GM15510 (cell line): Measurements from ENCODE around the gene PPP4R3B.

ENCODE experiments used
- POLR2A ChIP-seq: IDR thresholded peaks from 3 replicates; pipeline ENCODE4 v1.6.1; 2011; ENCODE audit warnings: borderline replicate concordance; ENCODE audit not compliant: insufficient read length; ENCODE audit errors: extremely low read depth

The PPP4R3B gene

DNA sequence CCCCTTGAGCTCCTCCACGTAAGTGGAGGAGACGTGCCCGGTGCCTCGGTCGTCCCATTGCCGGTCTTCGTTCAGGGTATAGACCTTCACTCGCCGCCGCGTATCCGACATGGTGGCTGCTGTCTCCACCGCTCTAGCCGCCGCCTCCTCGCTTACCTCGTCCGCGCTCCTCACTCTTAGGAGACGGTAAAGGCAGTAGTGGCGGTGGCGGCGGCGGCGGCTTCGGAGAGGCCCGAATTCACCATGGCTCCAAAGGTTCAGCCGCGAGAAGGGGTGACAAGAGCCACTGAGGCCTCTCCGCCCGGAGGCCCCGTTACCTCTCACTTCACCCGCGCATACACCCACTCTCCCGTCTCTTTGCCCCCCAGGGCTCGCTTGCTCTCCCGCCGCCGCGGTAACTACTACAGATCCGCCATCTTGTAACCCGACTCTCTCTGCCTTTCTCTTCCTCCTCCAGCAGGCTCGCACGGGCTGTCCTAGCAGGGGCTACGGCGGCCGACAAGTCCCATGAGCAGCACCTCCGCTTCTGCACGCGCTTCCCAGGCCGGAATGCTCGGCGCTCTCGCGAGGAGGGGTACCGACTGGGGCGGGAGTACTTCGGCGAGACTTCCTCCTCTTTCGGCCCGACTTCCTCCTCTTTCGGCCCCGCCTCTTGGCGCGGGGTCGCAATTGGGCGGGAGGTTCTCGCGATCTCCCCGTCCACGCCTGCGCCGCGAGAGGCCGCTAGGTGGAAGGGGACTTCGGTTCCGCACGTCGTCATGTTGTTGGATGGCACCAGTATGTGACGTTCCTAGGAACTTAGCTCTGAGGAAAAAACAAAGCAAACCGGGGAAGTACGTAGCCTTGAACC is at the start of gene PPP4R3B:
TSS of gene PPP4R3B (minus strand) at position 448 of the 850 bp plus-strand sequence. CDS start at position 111, 337 bp downstream.
- TF ChIP-seq POLR2A, result peak; percentile 76

DNA sequence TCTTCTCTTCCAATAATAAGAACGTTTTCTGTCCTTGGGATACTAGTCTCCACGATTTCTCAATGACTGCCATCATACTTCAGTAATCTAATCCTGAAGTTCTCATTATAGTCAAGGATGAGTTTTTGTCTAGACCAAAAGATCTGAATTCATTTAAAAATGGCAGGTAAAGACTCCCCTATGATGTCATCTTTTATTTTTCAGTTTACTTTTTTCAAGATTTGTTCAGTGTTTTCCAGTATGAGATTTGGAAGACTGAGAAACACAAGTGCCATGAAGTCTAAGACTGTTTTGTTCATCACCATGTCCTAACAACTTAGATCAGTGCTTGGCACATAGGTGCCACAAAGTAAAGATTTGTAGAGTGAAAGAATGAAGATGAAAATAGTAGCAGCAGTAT is 35.8 kb upstream of the PPP4R3B start:
- no peak for TF ChIP-seq POLR2A

DNA sequence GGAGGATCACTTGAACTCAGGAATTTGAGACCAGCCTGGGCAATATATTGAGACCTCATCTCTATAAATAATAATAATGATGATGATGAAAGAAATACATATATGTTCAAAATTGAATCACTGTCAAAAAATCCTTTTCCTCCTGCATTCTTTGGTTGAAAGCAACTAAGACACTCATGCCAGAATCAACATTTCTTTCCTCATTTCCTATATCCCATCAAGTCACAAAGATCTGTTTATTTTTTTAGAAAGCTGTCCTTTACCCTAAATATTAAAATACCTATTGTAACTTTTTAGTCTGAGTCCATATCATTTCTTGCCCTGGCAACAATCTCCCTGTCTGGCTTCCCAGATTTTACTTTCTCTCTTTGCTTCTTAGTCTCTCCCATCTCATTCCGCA is 31.8 kb upstream of the PPP4R3B start:
- TF ChIP-seq POLR2A, result no peak

DNA sequence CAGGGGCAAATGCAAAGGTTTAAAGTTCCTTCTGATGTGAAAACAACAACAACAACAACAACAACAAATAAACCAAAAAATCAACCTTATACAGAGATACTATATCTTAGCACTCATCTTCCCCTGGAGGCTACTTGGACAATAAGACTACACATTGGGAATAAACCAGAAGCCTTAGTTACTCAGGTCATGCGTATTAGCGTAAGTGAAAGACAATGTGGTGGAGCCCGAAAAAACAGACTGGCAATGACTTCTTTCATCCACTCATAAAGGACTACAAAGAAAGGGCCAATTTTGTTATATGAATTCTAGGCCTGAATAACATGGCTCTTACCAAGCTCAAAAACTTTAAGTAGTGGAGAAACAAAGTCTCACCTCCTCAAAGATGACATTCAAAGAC is 19.4 kb upstream of the PPP4R3B start:
- TF ChIP-seq POLR2A, result no peak

DNA sequence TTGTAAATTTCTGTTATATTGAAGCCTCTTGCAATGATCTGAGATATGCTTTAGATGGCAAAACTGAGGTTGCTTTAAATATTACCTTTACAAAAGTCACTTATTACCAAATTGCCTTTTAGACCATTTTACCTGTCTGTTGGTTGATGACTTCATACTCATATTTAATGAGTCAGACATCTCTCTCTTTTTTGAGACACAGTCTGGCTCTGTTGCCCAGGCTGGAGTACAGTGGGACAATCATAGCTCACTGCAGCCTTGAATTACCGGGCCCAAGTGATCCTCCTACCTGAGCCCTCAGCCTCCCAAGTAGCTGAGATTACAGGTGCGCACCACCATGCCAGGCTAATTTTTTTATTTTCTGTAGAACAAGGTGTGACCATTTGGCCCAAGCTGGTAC is 11.5 kb upstream of the PPP4R3B start:
- no peak for TF ChIP-seq POLR2A

DNA sequence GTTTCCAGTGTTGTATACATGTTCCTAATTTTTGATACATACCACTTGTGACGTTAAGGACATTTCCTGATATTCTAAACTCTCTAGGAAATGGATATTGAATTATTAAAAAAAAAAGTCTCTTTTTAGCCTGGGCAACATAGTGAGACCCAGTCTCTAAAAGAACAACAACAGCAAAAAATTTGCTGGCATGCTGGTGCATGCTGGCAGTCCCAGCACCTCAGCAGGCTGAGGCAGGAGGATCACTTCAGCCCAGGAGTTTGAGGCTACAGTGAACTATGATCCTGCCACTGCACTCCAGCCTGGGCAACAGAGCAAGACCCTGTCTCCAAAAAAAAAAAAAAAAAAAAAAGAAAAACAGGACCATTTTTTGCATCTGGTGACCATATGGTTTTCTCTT is 10.5 kb upstream of the PPP4R3B start:
- TF ChIP-seq POLR2A, result no peak

DNA sequence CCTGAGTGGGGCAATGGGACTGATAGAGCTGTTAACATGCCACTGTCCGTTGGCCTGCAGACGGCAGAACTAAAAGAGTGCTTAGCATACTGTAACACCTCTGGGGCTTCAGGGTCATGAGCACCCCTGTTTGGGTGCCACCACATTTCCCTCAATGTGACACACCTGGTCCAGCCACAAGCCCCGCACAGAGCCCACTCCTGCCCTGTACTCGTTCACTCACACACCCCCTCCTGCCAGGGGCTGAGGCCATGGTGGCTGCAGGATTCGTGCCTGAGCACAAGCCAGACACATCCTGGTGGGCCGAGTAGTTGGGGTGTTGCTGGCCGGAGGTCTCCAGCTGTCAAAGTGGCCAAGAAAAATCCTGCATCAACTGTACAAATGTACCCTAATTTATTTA is 4.4 kb upstream of the PPP4R3B start:
- TF ChIP-seq POLR2A, result no peak

DNA sequence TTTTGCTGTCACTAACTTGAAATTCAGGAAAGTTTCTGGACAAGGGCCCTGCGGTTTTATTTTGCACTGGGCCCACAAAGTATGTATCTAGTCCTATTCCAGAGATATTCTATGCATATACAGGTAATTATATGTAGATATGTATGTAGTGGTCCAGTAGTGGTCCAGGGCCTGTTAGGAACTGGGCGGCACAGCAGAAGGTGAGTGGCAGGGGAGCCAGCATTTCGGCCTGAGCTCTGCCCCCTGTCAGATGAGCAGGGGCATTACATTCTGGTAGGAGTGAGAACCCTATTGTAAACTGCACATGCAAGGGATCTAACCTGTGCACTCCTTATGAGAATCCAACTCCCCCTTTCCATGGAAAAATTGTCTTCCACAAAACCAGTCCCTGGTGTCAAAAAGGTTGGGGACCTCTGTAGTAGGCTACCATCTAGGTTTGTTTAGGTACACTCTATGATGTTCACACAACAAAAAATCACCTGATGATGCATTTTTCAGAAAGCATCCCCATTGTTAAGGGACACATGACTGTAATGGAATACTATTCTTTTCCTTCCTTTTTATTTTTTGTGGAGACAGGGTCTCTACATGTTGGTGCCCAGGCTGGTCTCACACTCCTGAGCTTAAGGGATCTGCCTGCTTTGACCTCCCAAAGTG is 2.8 kb upstream of the PPP4R3B start:
- TF ChIP-seq POLR2A, result no peak

DNA sequence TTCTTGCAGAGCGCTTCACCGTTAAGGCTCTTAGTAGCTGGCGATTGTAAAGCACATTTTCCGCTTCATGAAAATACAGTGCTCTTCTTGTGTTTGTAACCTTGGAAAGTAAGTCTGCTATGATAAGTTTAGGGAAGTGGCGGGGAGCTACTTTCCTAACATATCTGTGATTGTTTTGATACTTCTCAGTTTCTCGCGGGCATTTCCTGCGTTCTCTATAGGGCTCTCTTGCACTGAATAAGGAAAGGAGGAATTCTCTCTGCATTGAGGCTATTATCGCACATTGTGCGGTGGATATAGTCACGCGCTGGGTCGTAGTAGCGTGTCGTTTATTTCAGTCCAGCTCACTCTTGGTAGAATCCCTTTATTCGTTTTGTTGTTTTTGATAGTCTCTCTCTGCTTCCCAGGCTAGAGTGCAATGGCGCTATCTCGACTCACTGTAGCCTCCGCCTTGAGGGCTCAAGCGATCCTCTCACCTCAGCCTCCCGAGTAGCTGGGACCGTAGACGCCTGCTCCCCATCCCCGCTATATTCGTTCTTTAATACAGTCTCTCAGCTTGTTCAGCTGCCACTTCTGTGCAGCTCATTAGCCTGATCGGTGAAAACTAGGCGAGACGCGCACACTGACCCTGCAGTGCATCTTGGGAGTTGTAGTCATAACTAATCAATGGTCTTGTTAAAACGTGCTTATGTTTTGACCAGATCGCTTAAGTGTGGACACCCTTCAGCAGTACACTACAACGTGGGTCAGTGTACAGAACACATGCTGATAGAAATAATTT is 1.0 kb upstream of the PPP4R3B start:
- TF ChIP-seq POLR2A, result peak; percentile 32

DNA sequence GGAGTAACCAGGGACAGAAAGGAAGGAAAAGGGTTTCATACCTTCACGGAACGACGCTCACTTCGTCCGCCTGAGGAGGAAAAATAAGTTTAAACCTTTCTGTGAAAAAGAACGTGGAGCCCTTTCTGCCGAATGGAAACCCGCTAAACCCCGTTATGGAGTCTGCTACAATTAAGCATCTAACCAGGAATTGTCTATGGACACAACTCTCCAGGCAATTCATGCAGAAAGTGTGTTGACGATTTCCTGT is 528 bp upstream of the PPP4R3B start:
- TF ChIP-seq POLR2A, result no peak

DNA sequence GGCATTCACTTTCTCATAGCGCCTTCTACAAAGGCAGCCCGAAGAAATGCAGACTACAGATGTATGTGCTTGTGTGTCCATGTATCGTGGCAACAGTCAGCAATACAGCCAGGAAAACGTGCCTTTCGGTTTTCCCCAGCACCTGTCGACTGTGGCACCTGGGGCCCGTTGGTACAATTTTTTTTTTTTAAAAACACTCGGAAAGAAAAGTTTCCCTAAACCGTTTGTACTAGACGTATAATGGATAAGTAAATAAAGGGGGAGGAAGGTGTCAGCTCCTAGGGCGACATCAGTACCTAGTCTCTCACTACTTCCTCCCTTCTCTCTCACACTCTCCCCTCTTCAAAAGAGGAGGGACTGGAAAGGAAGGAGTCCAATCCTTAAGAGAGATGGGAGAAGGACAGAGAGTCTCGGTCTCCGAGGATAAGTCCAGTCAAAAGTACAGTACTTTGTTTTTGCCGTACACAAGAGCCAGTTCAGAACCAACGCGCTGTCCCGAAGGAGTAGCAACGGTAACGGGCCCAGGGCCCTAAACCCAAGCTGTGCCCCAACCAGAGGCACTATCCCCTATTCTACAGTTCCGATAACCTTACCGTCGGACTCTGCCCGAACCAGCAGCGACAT is 759 bp downstream of the PPP4R3B start:
- TF ChIP-seq POLR2A, result no peak

DNA sequence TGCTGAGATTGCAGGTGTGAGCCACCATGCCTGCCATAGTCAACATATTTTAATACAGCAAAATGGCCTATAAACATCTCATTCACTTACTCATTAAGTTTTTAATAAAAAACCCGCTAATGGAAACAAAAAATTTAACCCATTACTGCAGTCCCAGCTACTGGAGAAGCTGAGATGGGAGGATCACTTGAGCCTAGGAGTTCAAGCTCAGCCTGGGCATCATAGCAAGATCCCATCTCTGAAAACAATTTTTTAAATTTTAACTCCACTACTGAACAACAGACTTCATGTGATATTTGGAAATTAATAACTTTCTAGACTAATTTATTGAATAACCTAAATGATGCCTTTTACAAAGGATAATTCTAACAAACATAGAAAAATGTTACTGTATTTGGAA is 5.4 kb downstream of the PPP4R3B start:
- TF ChIP-seq POLR2A, result no peak

DNA sequence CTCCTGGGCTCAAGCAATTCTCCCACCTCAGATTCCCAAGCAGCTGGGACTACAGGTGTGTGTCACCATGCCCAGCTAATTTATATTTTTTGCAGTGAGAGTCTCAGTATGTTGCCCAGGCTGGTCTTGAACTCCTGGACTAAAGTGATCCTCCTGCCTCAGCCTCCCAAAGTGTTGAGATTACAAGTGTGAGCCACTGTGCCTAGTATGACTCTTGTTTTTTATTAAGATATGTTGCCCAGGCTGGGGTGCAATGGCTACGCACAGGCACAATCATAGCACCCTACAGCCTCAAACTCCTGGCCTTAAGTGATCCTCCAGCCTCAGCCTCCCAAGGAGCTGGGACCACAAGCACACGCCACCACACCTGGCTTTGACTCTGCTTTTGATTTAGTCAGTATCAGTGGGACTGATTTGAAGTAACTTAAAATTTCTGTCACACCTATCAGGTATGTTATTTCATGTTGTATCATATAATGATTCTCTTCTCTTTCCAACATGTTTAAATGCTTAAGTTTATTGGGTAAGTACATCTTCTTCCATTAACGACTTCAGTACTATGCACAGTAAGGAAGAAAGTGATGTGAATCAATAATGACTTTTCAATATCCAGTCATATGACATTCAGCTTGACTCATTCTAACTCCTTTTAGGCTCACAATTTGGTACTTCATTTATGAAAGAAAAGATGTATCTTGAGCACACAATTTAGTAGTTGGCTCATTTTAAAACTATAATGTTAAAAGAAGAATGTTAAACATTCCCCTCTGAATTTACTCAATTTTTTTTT is 6.3 kb downstream of the PPP4R3B start:
- no peak for TF ChIP-seq POLR2A

DNA sequence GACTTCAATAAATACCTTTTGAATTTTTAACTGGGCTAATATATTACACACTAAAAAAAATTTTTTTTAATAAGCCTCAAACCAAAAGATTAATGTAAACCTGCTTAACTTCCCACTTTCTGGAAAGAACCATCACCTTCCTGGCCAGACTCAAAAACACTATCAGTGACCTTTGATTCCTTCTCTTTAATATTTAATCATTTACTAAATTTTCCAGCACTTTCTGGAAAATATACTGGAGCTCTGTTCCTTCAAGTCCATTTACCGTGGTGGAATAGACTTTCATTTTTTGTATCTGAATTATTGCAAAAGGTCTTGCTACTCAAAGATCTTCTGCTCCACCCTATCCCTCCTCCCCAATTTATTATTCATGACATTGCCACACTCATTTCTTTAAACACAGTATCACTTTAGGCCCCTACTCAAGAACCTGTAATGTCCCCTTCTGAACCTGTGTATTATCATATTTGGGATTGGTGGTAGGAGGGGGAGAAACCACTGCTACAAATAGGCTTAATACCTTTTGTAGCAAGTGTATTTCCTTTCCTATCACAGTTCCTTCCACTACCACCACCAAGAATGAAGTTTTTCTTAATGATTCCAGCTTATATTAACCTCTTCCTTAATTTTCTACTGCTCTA is 7.4 kb downstream of the PPP4R3B start:
- TF ChIP-seq POLR2A, result no peak
